ENCODE results near the gene CAPN14. TPM values are rescaled to one million over a fixed set of nuclear protein-coding genes. Genes with fewer than 3 reads are reported as not detected.

CAPN14 gene
- total RNA-seq, 1 experiment from 2014 or later: 0.13 TPM

- POLR2A ChIA-PET (ENCODE audit: low non-redundant PET): no interaction called here
- no TSS peak for BruUV-seq (replicated peaks)
- no peaks in the 10 kb centered on the region for H3K27me3 ChIP-seq (replicated peaks; ENCODE audit: insufficient read depth, low read depth, low read length, poor library complexity)
- H3K27ac ChIP-seq (ENCODE audit: low read depth, low read length, poor library complexity, severe bottlenecking): no peak overlapping the region
- intact Hi-C loops (cut with micrococcal nuclease; ENCODE audit: unreplicated experiment): no loop called here
- CTCF ChIA-PET: no interaction called here
- no peaks in the 10 kb centered on the region for H3K4me1 ChIP-seq (ENCODE audit: insufficient read depth, low read length, poor library complexity, severe bottlenecking)
- H3K36me3 ChIP-seq (ENCODE audit: insufficient read depth, low read length, poor library complexity, severe bottlenecking): no peaks in the 10 kb centered on the region
- no peak overlapping the region for H3K4me3 ChIP-seq (ENCODE audit: low read depth, low read length, poor library complexity, severe bottlenecking)
- H3K9me3 ChIP-seq (ENCODE audit: low read depth, low read length, poor library complexity, severe bottlenecking): no peaks in the 10 kb centered on the region
- no peak for DNase-seq (ENCODE audit: low spot score)
- TF ChIP-seq EZH2 (IDR thresholded peaks at IDR 0.05; ENCODE audit: borderline replicate concordance, low read depth, low read length, poor library complexity, severe bottlenecking) (no peak), CTCF (conservative IDR thresholded peaks at IDR 0.05; ENCODE audit: low read depth, low read length) (no peak)
Observed at GRCh38 chr2:31243053-31243452, 25.7 kb upstream of the CAPN14 start.

GRCh38 chr2:31241625-31242270, 24.4 kb upstream of the CAPN14 start:
- POLR2A ChIA-PET (ENCODE audit: low non-redundant PET): no interaction called here
- Histone ChIP-seq H3K36me3 (ENCODE audit: insufficient read depth, low read length, poor library complexity, severe bottlenecking) (no peaks in the 10 kb centered on the region), H3K4me3 (ENCODE audit: low read depth, low read length, poor library complexity, severe bottlenecking) (no peak overlapping the region), H3K27me3 (replicated peaks; ENCODE audit: insufficient read depth, low read depth, low read length, poor library complexity) (no peaks in the 10 kb centered on the region), H3K27ac (ENCODE audit: low read depth, low read length, poor library complexity, severe bottlenecking) (no peak overlapping the region), H3K9me3 (ENCODE audit: low read depth, low read length, poor library complexity, severe bottlenecking) (no peaks in the 10 kb centered on the region), H3K4me1 (ENCODE audit: insufficient read depth, low read length, poor library complexity, severe bottlenecking) (no peaks in the 10 kb centered on the region)
- no peak for DNase-seq (ENCODE audit: low spot score)
- CTCF ChIA-PET: no interaction called here
- intact Hi-C loops (cut with micrococcal nuclease; ENCODE audit: unreplicated experiment): no loop called here
- no TSS peak for BruUV-seq (replicated peaks)
- TF ChIP-seq EZH2 (IDR thresholded peaks at IDR 0.05; ENCODE audit: borderline replicate concordance, low read depth, low read length, poor library complexity, severe bottlenecking) (no peak), CTCF (conservative IDR thresholded peaks at IDR 0.05; ENCODE audit: low read depth, low read length) (no peak)

GRCh38 chr2:31240381-31241365, 23.4 kb upstream of the CAPN14 start:
- ChIA-PET CTCF (no interaction called here), POLR2A (ENCODE audit: low non-redundant PET) (interaction anchor here (0.6 kb wide), 2 partner anchors 31 to 48 kb away, joined by 3 read pairs; no protein-coding TSS in a partner anchor)
- H3K4me1 ChIP-seq (ENCODE audit: insufficient read depth, low read length, poor library complexity, severe bottlenecking): no peaks in the 10 kb centered on the region
- TF ChIP-seq EZH2 (IDR thresholded peaks at IDR 0.05; ENCODE audit: borderline replicate concordance, low read depth, low read length, poor library complexity, severe bottlenecking): no peak
- no peak for TF ChIP-seq CTCF (conservative IDR thresholded peaks at IDR 0.05; ENCODE audit: low read depth, low read length)
- intact Hi-C loops (cut with micrococcal nuclease; ENCODE audit: unreplicated experiment): no loop called here
- no peaks in the 10 kb centered on the region for H3K36me3 ChIP-seq (ENCODE audit: insufficient read depth, low read length, poor library complexity, severe bottlenecking)
- H3K27ac ChIP-seq (ENCODE audit: low read depth, low read length, poor library complexity, severe bottlenecking): no peak overlapping the region
- no TSS peak for BruUV-seq (replicated peaks)
- H3K4me3 ChIP-seq (ENCODE audit: low read depth, low read length, poor library complexity, severe bottlenecking): no peak overlapping the region
- no peaks in the 10 kb centered on the region for H3K9me3 ChIP-seq (ENCODE audit: low read depth, low read length, poor library complexity, severe bottlenecking)
- DNase-seq (ENCODE audit: low spot score): no peak
- no peaks in the 10 kb centered on the region for H3K27me3 ChIP-seq (replicated peaks; ENCODE audit: insufficient read depth, low read depth, low read length, poor library complexity)
